Measurements from ENCODE around the gene RASSF7. TPM values are rescaled to one million over a fixed set of nuclear protein-coding genes. Genes with fewer than 3 reads are reported as not detected.
A peak's percentile ranks its signal among the peaks of the same experiment; 100 is the strongest.

Gene RASSF7
- polyA plus RNA-seq, 1 donor: 3.7 TPM

DNA sequence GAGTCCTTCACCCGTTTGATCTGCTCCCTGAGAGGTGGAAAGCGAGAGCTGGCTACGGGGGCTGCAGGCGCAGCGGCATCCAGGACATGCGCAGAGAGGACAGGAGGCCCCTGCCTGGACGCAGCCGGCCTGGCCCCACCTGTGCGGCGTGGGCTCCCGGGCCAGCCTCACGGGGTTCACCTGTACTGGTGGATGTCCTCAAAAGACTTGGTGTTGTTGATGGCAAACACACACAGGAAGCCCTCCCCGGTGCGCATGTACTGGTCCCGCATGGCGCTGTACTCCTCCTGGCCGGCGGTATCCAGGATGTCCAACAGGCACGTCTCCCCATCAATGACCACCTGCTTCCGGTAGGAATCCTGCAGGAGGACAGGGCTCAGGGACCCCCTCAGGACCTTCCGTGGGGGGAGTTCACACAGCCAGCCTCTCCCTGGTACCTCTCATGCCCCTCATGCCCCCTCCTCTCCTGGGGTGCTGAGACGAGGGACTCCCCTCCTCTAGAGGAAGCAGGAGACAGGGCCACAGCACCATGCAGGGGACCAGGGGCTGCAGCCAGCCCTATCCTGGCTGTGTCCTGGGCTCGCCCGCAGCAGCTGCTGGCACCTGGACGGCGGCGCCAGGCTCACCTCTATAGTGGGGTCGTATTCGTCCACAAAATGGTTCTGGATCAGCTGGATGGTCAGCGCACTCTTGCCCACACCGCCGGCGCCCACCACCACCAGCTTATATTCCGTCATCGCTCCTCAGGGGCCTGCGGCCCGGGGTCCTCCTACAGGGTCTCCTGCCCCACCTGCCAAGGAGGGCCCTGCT, 27.0 kb upstream of the RASSF7 start:
- no peak for DNase-seq

DNA sequence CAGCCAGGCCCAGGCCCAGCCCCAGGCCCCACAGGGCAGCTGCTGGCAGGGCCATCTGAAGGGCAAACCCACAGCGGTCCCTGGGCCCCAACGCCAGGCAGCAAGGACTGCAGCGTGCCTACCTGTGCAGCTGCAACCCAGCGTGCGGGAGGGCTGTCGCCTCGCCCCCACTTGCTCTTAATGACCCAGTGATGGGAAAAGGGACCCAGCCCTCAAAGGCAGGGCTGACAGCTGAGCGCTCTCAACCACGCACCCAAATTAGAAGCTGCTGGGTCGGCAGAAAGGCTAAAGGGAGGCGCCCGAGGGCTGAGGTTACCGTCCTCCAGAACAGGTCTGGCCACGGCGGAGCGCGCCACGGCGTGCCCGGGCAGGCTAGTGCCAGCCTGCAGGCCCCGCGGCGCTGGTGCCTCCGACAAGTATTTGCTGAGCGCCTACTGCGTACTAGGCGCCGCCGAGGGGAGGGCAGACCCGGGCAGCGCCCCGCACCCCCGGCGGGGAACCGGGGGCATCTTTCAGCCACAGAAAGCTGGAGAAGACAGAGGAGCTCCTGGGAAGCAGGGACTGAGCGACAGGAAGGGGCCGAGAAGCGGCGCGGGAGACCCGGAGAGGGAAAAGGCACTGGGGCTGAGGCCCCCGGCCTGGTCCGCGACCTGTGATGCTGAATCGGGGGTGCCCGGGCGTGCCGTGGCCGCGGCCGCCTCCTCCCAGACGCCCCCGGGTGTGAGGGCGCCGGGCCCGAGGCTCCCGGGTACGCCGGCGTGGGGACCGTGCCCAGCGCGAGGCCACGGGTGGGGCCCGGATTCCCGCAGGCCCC, 26.2 kb upstream of the RASSF7 start:
- no peak for DNase-seq

DNA sequence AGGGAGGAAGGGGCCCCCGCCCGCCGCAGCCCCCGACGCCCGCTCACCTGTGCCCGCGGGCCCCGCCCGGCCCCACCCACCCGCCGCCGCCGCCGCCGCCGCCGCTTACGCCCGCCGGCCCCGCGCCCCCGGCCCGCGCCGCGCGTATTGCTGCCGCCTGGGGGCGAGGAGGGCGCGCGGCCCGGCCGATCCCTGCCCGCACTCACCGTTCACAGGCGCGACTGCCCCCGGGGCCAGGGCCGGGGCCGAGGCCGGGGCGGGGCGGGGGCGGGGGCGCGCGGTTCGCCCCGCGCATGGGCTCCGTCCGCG, 25.6 kb upstream of the RASSF7 start:
- no peak for DNase-seq

DNA sequence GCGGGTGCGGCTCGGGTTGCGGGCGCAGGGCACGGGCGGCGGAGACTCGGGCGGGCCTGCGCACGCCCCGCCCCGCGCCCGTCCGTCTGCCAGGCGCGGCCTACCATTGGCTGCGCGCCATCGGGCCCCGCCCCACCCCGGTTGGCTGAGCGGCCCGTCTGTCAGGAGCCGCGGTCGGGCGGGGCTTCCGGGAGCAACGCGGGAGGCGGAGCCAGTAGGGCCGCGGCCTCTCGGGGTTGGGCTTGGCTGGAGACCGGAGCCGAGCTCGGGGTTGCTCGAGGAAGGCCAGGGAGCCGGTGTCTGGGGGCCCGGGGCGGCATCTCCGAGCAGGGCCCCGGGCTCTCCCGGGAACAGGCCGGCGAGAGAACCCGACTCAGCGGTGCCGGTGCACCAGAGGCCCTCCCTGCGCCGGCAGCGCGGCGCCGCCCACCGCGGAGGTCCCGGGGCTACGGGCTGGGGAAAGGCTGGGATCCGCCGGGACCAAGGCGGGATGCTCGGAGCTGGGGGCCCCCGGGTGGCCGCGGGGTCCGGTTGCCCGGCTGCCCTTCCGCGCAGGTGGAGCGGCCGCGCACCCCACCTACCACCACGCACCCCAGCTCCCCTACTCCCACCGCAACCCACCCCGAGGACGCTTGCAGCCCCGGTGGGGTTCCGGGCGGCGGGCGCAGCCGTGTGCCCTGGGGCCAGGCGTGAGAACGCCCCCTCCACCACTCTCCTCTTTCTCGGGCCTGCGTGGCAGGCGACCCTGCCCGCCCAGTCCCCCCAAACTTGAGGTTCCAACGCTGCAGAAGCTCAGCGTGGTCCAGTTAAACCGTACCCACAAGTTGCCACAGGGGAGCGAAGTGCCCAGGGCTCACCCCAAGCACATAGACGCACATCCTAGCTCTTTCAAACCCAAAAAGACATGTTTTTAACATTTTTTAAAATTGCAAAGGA, 25.0 kb upstream of the RASSF7 start, which contains the start of gene HRAS:
Gene HRAS (minus strand): TSS at position 58 of the 936 bp plus-strand sequence.
- DNase-seq: peak; percentile 95

DNA sequence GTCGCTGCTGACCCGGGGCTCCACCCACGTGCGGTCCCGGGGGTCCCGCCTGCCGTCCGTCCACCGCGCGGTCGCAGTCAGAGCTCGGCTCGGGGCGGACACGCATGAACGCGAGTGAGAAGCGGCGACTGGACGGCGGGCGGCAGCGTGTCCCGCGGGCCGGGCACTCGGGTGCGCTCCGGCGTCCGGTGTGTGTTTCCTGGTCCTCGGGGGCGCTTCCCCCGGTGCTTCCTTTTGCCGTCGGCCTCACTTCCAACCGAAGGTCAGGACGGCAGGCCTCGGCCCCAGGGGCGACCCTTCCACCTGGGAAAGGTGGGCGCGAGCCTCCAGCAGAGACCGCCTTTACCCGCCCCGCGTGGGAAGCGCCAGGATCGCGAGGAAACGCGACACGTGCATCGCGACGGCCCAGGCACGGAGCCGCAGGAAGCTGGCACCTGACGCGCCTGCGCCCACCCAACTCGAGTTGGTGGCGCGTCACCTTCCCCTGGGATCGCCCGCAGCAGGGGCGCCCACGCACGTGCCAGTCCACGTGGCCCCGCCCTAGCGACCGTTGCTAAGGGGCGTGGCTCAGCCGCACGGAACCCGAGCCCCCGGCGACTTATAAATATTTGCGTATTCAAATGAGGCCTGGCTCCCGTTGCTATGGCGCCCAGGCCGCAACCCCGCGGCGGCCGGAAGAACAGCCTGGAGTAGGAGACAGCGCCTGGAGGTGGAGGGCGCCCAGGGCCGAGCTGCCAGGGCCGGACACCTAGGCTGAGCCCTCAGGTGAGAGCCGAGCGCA, 23.7 kb upstream of the RASSF7 start, which contains the start of gene LRRC56:
Gene LRRC56 (plus strand): TSS at position 687 of the 781 bp plus-strand sequence. CDS start 3,158 bp downstream, outside the sequence.
- DNase-seq: peak; percentile 59

DNA sequence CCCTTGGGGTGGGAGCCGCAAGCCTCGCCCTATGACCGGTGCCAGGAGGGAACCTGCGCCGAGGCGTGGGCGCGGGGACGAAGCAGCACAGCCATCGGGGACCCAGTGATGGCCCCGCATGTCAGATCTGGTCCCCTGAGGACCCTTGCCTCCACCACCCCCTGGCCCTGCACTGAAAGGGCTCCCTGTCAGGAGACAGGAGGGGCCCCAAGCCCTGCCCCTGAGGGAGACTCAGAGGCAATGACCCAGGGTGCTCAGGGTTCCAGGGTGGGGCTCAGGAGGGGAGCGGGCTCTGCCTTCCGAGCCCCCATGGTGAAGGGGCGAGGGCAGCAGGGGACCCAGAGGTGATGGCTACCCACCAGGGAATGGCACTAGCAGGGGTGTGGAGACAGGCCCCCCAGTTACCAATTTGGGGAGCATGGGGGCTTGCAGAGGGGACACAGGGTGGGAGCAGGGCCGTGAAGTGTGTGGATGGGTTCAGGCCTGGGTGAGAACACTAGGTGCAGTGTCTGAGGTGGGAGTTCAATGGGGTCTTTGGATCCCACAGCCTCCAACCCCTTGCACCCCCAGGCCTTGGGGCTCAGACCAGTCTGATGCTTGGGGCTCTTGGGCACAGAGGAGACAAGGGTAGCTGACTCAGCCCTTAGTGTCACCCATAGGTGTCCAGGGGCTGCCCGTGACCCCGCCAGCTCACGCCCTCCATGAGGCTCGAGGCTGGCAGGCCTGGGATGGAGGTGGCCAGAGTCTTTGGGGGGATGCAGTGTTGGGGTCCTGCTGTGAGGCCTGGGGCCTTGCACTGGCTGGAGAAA, 22.9 kb upstream of the RASSF7 start:
- no peak for DNase-seq

DNA sequence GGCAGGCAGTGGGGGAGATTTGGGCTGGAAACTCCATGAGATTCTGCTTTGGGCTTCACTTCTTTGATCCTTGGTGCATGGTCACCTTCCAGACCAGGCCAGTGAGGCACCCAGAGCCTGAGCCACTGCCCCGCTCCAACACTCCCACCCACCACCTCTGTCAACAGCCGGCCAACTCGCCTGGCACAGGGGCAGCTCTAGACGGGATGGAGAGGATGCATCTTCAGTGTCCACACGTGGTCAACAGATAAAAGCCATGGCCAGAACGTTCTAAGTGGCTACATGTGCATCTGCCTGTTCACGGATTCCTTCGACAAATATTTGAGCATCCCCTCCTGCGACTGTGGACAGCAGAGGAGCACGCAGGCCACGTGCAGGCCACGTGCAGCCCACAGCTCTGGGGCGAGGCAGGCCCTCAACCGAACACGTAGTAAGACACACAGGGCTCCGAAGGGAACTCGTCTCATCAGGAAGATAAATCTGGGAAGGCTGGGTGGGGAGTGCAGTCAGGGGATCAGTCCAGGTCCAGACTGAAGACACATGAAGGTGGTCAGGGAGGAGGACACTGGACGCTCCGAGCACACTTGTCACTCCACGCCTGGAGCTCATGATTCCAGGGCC, 22.2 kb upstream of the RASSF7 start:
- DNase-seq: no peak

DNA sequence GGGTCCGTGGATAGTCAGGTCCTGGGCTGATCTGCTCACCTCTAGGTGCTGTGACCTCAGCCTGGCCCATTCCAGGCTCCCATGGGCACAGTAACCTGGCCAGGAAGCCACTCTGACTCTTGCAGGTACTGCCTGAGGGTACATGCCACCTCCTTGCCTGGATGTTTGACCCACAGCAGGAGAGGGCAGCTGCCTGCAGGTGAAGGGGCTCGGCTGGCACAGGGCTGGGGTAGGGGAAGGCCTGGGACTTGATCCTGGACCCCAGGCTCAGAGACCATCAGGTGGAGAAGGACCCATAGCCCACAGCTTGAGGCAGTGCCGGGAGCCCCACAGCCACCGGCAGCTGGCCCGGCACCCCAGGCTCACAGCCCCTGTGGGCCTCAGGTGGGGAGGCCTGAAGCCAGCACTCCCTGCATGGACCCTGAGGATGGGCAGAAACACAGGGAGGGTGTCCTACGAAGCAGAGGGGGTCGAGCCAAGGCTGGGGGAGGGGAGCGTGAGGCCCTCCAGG, 20.7 kb upstream of the RASSF7 start:
- no peak for DNase-seq

DNA sequence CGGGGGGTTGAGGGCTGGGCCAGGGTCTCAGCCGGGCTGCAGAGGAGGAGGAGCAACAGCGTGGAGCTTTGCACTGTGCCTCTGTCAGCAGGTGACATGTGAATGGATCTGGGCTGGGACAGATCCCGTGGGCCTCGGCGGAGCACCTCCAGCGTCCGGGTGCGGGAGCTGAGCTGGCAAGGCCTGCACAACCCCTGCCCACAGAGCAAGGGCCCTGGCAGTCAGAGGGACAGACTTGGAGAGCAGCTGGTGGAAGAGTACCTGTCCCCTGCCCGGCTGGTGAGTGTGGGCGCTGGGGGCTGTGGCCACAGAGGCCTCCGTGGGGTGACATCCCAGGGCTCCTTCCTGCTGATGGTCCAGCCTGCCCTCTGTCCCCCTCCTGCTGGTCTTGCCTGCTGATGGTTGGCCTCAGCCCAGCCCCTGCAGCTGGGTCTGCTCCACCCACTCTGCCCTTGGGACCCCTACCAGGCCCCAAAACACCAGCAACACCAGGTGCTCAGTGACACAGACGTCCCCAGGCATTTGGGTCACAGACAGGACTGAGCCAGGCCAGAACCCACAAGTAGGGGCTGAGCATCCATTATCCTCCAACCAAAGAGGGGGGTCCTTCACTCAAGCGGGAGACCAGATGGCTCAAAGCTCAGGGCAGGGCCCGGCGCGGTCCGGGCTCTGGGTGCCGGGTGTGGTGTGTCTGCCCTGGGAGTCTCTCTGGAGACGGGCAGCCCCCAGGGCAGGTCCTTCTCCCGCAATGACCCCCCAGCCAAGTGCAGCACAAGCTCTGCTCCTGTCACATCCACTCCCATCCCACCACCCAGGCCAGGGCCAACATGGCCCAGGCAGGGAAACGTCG, 20.0 kb upstream of the RASSF7 start:
- no peak for DNase-seq

DNA sequence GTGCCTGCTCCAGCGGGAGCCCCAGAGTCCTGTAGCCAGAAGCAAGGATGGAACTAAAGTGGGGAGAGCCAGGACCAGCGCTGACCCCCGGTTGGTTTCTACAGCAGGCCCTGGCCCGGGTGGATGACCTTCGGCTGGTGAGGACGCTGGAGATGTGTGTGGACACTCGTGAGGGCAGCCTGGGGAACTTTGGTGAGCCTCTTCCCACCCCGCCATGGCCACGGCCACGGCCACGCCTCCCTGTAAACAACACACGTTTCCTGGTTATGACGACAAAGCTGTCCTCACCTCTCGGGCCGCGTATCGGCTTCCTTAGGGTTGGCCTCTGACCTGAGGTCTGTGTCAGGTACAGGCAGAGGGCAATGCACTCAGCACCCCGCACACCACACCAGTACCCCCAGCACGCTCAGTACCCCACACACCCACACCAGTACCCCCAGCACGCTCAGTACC, 19.3 kb upstream of the RASSF7 start:
- no peak for DNase-seq

DNA sequence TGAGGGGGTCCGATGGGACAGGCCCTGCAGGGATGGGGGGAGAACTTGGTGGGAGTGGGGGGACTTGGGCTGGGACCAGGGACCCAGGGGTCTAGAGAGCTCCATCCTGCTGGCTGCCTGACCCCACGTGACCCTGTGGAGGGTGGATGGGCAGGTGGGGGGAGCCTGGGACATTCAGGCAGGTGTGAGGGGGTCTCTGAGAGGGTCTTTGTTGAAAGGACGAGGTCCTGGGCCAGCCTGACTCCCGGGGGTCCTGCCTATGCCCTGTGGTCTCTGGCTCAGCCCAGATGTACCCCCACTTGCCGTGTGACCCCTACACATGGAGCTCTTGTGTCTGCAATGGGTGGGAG, 16.0 kb upstream of the RASSF7 start:
- no peak for DNase-seq

DNA sequence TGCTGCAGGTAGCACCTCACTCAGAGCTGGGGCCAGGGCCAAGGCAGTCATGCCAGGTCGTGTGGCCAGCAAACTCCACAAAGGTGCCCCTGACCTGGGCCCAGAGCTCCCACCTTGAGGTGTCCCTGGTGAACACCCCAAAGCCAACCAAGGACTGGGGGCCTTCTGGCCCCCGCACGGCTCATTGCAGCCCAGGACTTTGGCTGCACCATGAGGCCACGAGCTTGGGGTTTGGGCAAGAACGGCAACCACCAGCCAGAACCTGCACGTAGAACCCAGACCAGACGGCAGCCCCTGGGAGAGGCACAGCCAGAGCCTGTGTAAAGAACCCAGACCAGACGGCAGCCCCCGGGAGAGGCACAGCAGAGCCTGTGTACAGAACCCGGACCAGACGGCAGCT, 15.6 kb upstream of the RASSF7 start:
- DNase-seq: no peak

DNA sequence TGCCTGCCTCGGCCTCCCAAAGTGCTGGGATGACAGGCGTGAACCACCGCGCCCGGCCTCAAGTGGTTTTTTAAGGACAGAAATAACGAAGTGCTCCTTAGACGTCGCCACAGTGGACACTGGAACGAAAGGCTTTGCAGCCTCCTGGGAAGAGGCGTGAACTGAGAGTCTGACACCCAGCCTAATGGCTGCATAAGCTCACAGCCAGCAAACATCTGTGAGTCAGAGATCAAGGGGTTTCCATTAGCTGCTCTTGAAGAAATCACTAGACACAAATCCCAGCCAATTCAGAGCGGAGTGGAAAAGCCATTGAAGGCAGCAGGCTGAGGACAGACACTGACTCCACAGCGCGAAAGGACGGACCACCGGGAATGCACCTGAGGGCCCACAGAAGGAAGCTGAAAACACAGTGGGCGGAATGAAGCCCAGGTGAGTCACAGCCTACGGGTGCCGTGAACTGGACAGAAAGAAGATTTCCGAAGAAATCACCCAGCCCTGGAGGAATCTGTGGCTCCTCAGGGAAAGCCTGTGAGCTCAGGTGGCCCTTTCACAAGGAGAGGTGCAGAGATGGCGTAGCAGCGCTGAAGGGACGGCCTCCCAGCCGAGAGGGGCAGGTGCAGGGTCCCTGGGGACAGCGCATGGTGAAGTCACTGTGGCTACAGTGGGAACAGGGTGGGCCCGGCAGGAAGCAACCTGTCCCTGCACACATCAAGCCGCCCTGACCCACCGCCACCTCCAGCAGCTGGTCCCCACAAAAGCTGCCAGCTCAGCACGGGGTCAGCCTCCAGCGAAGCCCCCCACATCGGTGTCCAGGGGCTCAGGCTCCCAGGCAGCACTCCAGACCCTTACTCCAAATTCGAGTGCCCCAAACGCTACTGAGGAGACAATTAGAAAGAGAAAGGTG, 11.8 kb upstream of the RASSF7 start:
- DNase-seq: no peak

DNA sequence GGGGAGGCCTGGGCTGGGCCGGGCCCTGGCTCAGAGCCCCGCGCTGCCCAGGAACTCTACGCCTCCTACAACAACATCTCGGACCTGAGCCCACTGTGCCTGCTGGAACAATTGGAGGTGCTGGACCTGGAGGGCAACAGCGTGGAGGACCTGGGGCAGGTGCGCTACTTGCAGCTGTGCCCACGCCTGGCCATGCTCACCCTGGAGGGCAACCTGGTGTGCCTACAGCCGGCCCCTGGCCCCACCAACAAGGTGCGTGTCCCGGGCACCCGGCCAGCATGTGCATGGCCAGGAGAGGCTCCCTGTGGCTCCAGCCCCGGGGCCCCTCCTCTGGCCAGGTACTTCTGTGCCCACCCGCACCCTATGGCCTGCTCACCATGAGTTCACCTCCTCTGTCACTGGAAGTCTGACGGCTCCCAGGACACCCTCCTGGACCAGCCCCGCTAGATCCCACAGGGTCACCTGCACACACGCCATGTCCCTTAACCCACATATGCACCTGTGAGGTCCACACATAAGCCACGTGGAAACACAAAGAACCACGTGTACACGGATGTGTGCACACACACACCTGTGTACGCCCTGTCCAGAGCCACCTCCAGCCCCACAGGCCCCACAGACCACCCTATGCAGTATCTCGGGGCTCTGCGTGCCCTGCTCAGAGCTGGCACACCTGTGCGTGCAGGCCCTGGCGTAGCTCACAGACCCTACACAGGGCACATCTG, 10.6 kb upstream of the RASSF7 start:
- DNase-seq: no peak

DNA sequence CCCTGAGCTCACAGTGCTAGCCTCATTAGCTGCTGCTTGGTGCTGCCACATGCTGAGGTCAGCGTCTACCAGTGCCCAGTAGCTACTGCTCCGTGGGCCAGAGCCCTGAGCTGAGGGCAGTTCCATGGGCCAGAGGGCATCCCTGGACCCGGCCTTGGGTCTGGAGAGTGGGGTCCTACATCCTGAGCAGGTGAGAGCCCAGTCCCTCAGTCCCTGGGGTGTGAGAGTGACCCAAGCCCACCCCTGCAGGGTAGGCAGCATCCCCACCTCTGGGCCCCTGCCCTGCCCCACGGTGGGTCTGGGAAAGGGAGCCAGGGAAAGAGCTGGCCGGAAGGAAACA, 10.1 kb upstream of the RASSF7 start:
- no peak for DNase-seq

DNA sequence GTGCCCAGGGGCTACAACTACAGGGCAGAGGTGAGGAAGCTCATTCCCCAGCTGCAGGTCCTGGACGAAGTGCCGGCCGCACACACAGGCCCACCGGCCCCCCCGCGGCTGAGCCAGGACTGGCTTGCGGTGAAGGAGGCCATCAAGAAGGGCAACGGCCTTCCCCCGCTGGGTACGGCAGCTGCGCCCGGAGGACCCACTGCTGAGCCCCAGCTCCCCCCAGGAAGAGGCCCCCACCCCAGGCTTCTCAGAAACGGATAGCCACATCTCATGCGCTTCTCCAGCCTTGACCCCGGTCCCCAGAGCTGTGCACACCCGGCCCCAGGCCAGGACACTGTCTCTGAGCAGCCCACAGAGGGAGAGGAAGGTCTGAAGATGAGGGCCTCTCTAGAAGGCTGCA, 9.6 kb upstream of the RASSF7 start:
- DNase-seq: no peak

DNA sequence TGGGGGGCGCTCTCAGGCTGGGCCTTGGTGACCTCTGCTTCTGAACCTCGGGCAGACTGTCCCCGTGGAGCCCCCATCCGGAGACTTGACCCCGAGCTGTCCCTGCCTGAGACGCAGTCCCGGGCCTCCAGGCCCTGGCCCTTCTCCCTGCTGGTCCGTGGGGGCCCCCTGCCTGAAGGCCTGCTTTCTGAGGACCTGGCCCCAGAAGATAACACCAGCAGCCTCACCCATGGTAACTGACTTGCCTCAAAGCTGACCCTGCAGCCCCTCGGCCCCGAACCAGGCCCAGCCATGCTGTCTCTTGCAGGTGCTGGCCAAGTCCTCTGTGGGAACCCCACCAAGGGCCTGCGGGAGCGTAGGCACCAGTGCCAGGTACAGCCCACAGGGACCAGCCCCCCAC, 9.2 kb upstream of the RASSF7 start:
- DNase-seq: no peak

Measured in hindlimb muscle (tissue), 1 donor.